ENCODE measurements around the gene BRD1. TPM values are rescaled to one million over a fixed set of nuclear protein-coding genes. Genes with fewer than 3 reads are reported as not detected.
"Not testable (repeated sequence)": the region's sequence is repeated elsewhere in the genome, so short reads cannot be mapped to it uniquely, and the experiment has no call there.

BRD1 gene
- total RNA-seq, 2 donors from 2014 or later, result 17.8 to 19.6 TPM

GRCh38 chr22:49764127-49764581 is 63.5 kb downstream of the BRD1 start:
- DNase-seq, result no peak
- intact Hi-C loops (cut with DNase I), result no loop called here

GRCh38 chr22:49763696-49764095 is 64.0 kb downstream of the BRD1 start:
- peak; percentile 17 for DNase-seq

More at GRCh38 chr22:49764127-49764581, 63.5 kb downstream of the BRD1 start:
- ATAC-seq, result no peak

GRCh38 chr22:49763138-49763537 is 64.5 kb downstream of the BRD1 start:
- intact Hi-C loops (cut with DNase I), result no loop called here
- no peak for ATAC-seq

More at GRCh38 chr22:49763696-49764095, 64.0 kb downstream of the BRD1 start:
- no peak for ATAC-seq
- intact Hi-C loops (cut with DNase I), result no loop called here

DNA sequence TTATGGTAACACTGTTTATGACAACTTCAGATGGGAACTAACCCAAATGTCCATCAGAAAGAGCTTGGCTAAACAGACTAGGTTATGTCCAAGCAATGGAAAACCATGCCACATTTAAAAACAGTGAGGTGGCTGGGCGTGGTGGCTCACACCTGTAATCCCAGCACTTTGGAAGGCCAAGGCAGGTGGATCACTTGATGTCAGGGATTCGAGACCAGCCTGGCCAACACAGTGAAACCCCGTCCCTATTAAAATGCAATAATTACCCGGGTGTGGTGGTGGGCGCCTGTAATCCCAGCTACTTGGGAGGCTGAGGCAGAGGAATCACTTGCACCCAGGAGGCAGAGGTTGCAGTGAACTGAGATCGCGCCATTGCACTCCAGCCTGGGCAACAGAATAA is 65.1 kb downstream of the BRD1 start:
- DNase-seq; intact Hi-C loops (cut with DNase I); ATAC-seq: not testable (repeated sequence)

More at GRCh38 chr22:49763138-49763537, 64.5 kb downstream of the BRD1 start:
- DNase-seq, result no peak

- no peak for ATAC-seq
- intact Hi-C loops (cut with DNase I), result no loop called here
- DNase-seq, result no peak
These were observed 65.8 kb downstream of the BRD1 start for GRCh38 chr22:49761836-49762235.

DNA sequence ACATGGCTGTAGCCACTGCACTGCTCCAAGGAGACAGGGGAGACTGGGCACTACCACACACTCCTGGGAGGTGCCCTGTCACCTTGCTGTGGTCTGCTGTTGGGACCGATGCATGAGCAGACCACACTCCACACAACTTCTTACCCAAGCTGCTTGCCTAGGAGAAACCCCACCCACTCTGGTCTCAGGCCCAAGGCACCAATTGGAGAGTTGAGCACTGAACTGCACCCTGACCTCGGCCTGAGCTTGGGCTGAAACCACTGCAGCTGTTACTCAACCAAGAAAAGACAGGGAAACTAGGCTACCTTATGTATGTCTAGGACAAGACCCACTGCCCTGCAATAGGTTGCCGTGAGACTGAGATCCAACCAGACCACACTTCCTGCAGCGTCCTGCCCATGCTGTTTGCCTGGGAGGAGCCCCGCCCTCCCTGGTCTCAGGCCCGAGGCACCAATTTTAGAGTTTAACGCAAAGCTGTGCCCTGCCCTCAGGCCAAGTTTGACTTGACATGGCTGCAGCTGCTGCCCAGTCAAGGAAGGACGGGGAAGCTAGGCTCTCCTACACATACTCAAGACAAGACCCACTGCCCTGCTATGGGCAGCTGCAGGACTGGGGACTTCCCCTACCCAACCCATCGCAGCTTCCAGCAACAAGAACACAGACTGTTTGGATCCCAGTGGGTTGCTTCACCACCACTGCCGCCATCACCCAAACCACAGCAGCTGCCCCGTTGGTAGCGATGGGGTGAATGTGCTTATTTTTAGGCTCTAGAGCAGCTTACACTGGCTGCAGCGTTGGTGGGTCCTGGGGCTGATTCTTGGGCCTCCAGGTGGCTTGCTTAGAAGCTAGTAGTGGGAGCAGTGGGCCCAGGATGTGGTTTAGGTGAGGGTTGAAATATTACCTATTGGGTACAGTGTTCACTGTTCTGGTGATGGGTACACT is 66.8 kb downstream of the BRD1 start:
- ATAC-seq (no peak), DNase-seq (no peak)
- intact Hi-C loops (cut with DNase I), result no loop called here

GRCh38 chr22:49760280-49760629 is 67.4 kb downstream of the BRD1 start:
- DNase-seq, result no peak
- intact Hi-C loops (cut with DNase I), result no loop called here

DNA sequence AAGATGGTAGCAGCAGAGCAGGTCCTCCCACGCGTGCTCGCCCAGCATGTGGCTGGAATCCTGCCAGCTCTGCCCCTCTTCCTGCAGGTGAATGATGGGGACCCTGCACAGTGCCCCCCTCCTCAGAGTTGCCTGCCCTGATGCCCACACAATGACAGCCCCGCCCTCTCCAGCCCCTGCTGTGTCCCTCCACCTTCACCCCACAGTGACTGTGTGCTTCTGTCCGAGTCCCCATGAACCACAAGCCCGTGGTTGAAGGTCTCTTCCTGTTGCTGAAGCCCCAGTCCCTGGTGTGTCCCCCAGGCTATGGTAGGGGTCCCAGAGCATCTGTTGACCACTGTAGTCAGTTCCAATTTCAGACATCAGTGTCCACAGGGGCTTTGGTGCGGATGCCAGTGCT is 71.0 kb downstream of the BRD1 start:
- DNase-seq, result peak; percentile 17
- intact Hi-C loops (cut with DNase I), result no loop called here
- no peak for ATAC-seq

More at GRCh38 chr22:49760280-49760629, 67.4 kb downstream of the BRD1 start:
- ATAC-seq, result no peak

DNA sequence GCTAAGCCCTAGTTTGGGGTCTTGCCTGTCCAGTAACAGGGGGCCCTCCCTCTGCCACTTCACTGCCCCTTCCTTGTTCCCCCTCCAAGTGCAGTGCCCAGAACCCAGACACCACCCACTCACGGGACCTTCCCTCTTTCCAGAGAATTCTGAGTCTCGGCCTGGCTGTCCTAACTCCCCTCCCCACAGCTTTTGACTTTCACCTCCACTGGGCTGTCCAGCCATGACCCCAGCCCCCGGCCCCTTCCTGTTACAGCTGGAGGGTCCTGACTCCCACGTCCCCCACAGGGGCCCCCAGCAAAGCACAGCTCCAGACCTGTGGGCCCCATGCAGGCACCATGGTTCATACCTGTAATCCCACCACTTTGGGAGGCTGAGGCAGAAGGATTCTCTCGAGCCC is 71.5 kb downstream of the BRD1 start:
- ATAC-seq (no peak), DNase-seq (no peak)
- intact Hi-C loops (cut with DNase I), result no loop called here

DNA sequence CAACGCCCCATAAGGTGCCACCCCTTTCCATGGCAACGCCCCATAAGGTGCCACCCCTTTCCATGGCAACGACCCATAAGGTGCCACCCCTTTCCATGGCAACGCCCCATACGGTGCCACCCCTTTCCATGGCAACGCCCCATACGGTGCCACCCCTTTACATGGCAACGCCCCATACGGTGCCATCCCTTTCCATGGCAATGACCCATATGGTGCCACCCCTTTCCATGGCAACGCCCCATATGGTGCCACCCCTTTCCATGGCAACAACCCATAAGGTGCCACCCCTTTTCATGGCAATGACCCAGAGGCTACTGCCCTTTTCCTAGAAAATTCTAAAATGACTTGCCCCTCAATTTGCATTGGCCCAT is 72.1 kb downstream of the BRD1 start:
- intact Hi-C loops (cut with DNase I), result no loop called here
- no peak for ATAC-seq

DNA sequence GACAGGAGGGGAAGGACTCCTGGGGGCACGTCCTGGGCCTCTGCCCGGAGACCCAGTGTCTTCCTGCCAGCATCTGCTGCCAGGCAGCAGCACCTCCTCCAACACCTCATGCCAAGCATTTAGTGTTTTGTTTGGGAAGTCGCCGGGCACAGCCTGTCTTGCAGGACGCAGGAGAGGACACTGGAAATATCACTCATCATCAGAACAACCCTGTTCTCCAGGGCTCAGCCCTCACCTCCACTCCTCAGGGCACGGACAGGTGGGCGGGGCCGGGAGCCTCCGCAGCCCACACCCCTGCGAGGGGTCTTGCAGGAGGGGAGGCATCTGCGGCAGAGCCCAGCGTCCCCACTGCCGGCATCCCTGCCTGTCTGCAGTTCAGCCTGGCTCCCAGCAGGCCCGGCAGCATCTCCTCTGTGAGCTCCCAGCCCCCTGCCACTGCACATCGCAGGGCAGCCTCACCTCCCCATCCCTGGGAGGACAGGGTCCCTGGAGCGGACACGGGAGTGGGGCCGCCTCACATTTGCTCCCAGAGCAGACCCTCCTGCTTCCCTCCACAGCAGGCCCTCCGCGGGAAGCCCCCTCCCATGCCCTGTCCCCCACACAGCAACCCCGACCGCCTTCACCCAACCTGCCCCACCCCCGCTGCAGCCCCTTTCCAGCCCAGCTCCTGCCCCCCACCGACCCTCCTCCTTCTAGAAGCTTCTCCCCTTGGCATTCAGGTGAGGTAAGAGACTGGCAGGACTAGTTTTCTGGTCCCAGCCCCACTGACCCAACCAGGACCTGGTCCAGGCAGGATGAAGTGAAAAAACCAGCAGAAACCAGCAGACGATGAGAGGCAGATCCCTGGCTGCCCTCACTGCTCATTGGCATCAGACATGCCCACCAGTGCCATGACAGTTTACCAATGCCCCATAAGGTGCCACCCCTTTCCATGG is 72.7 kb downstream of the BRD1 start:
- no peak for DNase-seq
- intact Hi-C loops (cut with DNase I), result no loop called here
- no peak for ATAC-seq

More for the DNA sequence above, 72.1 kb downstream of the BRD1 start:
- DNase-seq, result no peak

DNA sequence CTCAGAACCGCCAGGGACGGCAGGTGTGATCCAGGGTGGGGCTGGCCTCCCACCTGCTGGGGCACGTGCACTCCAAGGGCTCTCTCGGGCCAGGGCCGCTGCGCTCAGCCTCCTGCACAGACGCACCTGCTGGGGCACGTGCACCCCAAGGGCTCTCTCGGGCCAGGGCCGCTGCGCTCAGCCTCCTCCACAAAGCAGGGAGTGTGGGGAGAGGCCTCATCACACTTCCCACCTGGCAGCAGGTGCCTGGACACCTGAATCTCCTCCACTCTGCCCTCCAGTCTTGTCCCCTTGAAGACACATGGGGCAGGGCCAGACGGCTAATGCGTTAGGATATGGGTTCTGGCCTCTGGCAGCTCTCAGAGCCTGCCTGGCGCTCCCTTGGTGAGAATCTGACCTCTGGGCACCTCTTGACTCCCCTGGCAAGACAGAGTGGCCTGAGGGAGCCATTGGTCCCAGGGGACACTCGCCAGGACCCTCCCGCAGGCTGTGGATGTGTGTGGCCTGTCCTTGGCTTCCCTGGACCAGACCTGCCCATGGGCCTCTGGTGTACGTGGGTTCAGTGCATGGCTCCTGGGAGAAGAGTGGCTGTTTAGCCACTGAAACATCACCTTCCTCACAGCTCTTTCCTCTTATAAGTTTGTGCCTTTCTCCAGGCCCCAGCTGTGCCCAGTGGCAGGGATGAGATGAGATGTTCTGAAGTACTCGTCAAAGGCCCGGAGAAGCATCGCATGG is 73.5 kb downstream of the BRD1 start:
- DNase-seq (no peak), ATAC-seq (no peak)
- intact Hi-C loops (cut with DNase I), result no loop called here

DNA sequence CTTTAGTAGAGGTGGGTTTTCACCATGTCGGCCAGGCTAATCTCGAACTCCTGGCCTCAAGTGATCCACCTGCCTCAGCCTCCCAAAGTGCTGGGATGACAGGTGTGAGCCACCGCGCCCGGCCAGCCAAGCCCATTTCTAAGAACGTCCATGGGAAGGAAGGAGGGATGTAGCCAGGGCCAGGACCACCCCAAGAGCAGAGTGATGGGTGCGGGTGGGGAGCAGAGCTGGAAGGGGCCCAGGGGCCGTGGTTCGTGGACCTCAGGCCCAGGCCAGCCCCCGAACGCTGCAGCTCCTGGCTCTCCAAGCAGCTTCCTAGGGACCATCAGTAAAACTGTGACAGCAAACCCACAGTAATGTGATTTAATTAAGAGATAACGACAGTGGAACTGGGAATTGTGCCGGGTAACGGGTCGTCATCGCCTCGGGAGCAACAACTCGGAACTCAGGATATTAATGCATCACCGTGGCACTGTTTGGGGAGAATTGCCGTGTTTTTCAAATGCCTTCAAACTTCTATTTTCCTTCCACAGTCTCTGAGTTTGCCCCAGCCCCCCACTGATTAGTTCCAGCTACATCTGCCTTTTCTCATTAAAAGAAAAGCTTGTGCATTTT is 74.3 kb downstream of the BRD1 start:
- DNase-seq, result no peak
- intact Hi-C loops (cut with DNase I), result no loop called here
- no peak for ATAC-seq

DNA sequence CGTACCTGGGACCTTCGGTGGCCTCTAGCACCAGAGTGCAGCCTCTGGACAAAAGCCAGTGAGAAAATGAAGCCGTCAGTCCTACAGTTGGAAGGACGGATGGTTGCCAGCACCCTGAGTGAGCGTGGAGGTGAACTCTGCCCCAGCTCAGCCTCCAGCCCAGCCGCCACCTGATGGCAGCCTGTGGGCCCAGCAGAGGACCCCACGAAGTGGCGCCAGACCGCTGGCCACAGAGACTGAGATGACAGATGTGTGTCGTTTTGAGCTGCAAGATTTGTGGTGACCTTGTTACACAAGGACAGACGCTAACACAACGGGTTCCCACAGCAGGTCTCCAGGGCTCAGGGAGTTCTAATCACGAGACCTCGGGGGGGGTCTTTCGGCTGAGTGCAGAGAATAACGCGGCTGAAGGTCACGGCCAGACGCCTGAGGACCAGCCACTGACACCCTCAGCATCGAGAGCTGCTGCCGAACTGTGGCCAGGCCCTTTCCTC is 75.0 kb downstream of the BRD1 start:
- DNase-seq, result no peak
- ATAC-seq, result no peak
- intact Hi-C loops (cut with DNase I), result no loop called here

GRCh38 chr22:49751966-49752597 is 75.6 kb downstream of the BRD1 start:
- intact Hi-C loops (cut with DNase I), result no loop called here
- DNase-seq (no peak), ATAC-seq (no peak)

- intact Hi-C loops (cut with DNase I), result no loop called here
- ATAC-seq, result no peak
- DNase-seq, result no peak
These were observed 76.2 kb downstream of the BRD1 start for GRCh38 chr22:49751318-49751965.

DNA sequence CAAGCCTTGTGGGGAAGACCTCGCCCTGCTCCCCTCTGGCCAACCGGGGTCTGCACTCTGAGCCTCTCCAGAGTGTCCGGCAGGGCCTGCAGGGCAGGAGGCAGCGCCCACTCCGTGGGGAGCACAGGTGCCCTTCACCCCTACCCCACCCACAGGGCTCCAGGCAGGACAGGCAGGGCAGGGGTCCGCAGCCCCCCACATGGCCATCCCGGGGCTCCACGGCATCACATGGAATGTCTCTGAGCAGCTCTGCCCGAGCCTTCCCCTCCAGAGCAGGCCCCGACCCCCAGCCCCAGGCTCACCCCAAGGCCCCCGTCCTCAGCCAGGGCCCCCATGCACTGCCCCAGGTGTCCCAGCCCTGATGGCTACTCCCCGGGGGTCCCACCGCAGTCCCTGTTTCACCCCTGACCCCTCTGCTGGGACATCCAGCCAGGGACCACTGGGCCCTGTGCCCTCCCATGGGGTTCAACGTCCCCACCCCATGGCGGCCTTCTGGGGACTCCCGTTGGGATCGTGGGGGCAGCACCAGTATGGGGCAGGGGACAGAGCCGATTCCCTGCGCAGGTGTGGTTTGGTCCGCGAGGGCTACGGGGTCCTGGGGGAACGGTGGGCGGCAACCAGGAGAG is 77.7 kb downstream of the BRD1 start:
- intact Hi-C loops (cut with DNase I), result no loop called here
- ATAC-seq (peak in 1 of 2 donors; percentile 23), DNase-seq (peak; percentile 19)

All from left cardiac atrium (tissue), 4 donors.